Naive B cell (primary cell): ENCODE data around the gene KNCN. TPM values are rescaled to one million over a fixed set of nuclear protein-coding genes. Genes with fewer than 3 reads are reported as not detected.

Source experiments
- ATAC-seq, 2 donors: fragments of 150-1000 bp; cut with Tn5 transposase; 2 replicates each; pipeline ENCODE4 v1.10.0; 2021; ENCODE audit warnings: low read depth in 2 of 2, mild to moderate bottlenecking in 2 of 2, moderate library complexity in 2 of 2
- DNase-seq: peaks from one replicate; pipeline ENCODE4 v3.0.0; 2022
- H3K27ac Mint-ChIP-seq, 6 donors: one replicate each; pipeline ENCODE4 v1.8.0; 2020 to 2022; ENCODE audit warnings: mild to moderate bottlenecking in 6 of 6, mixed read lengths in 6 of 6, moderate library complexity in 5 of 6, inconsistent platforms in 2 of 6
- H3K27me3 Mint-ChIP-seq, 3 donors: one replicate each; pipeline ENCODE4 v1.8.0; 2021 to 2022; ENCODE audit warnings: mixed read lengths in 3 of 3, mild to moderate bottlenecking in 1 of 3
- H3K36me3 Mint-ChIP-seq, 2 donors: one replicate each; pipeline ENCODE4 v1.8.0; 2020 to 2022; ENCODE audit warnings: mixed read lengths in 2 of 2, inconsistent platforms in 1 of 2, mild to moderate bottlenecking in 1 of 2
- H3K4me1 Mint-ChIP-seq, 3 donors: one replicate each; pipeline ENCODE4 v1.8.0; 2020 to 2022; ENCODE audit warnings: mixed read lengths in 3 of 3, inconsistent platforms in 1 of 3, mild to moderate bottlenecking in 1 of 3, moderate library complexity in 1 of 3
- H3K4me3 Mint-ChIP-seq, 8 donors: one replicate each; pipeline ENCODE4 v1.8.0; 2020 to 2022; ENCODE audit warnings: mild to moderate bottlenecking in 8 of 8, mixed read lengths in 8 of 8, moderate library complexity in 8 of 8, inconsistent platforms in 2 of 8
- H3K9me3 Mint-ChIP-seq, 7 donors: one replicate each; pipeline ENCODE4 v1.8.0; 2020 to 2022; ENCODE audit warnings: mixed read lengths in 7 of 7, mild to moderate bottlenecking in 5 of 7, inconsistent platforms in 2 of 7, moderate library complexity in 1 of 7
- polyA plus RNA-seq, 6 donors: library from polyadenylated mRNA; unstranded; fragments of 300-500 nt; fragmentation: Illumina TruSeq; gene quantifications; one replicate each; pipeline ENCODE4 v1.2.3, GENCODE V29; 2021; ENCODE audit warnings: low read depth in 6 of 6

The KNCN gene
- polyA plus RNA-seq, 6 donors from 2014 or later, result not detected

DNA sequence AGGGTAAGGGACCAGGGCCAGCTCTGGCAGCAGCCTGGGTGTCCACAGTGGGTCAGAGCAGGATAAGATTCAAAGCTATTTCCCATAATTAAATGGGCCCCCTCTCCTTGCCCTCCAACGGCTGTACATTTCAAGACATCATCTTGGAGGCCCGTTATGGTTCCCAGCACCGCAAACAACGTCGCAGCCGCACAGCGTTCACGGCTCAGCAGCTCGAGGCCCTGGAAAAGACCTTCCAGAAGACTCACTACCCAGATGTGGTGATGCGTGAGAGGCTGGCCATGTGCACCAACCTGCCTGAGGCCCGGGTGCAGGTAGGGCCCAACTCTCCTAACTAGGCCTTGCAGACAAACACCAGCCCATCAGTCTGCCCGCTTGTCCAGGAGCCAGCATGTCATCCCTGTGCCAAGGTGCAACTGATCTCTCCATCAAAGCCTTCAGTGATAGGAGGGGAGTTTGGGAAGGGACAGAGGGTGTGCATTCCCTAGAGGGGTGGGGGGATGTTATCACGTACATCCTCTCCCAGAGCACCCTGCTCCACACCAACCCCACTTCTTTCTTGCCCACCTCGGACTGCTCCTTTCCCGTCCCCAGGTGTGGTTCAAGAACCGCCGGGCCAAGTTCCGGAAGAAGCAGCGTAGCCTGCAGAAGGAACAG lies 41.0 kb downstream of the KNCN start:
- Mint-ChIP-seq H3K4me3 (no peak overlapping the region), H3K4me1 (no peaks in the 10 kb centered on the region), H3K27me3 (peaks cover 15 to 53% (median 37%) of the 10 kb centered on the region in 3 donors), H3K36me3 (no peaks in the 10 kb centered on the region), H3K27ac (no peak overlapping the region), H3K9me3 (peaks cover 0 to 1% (median 0%) of the 10 kb centered on the region in 7 donors)
- DNase-seq (no peak), ATAC-seq (no peak)

DNA sequence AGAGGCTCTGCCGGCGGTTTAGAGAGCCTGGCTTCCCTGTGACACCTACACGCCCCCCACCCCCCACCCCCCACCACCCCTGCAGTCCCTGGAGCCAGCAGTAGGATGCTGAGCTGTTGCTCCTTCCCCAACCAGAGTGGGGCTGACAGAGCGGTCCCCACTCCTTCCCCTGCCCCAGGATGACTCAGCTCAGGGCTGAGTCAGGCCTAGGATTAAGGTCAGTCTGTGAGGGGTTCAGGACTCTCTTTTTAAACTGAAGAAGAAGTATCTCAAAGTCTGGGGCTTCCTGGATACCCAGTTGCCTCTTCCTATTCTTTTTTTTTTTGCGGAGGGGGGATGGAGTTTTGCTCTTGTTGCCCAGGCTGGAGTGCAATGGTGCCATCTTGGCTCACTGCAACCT lies 42.7 kb downstream of the KNCN start:
- Mint-ChIP-seq H3K4me3 (no peak overlapping the region), H3K4me1 (no peaks in the 10 kb centered on the region), H3K9me3 (peaks cover 0 to 1% (median 0%) of the 10 kb centered on the region in 7 donors), H3K36me3 (no peaks in the 10 kb centered on the region), H3K27me3 (peaks cover 15 to 44% (median 37%) of the 10 kb centered on the region in 3 donors), H3K27ac (peak overlapping the region in 1 of 6 donors; percentile 24)
- no peak for ATAC-seq
- DNase-seq, result no peak

GRCh38 chr1:46506470-46507219 lies 44.8 kb downstream of the KNCN start:
- H3K9me3 Mint-ChIP-seq, result peaks cover 0 to 1% (median 0%) of the 10 kb centered on the region in 7 donors
- no peak overlapping the region for H3K4me3 Mint-ChIP-seq
- no peaks in the 10 kb centered on the region for H3K4me1 Mint-ChIP-seq
- peaks cover 22 to 46% (median 42%) of the 10 kb centered on the region in 3 donors for H3K27me3 Mint-ChIP-seq
- ATAC-seq (no peak), DNase-seq (no peak)
- no peaks in the 10 kb centered on the region for H3K36me3 Mint-ChIP-seq
- H3K27ac Mint-ChIP-seq, result no peak overlapping the region

- no peak for ATAC-seq
- Mint-ChIP-seq H3K27me3 (peaks cover 22 to 67% (median 54%) of the 10 kb centered on the region in 3 donors), H3K36me3 (no peaks in the 10 kb centered on the region), H3K4me1 (no peaks in the 10 kb centered on the region), H3K4me3 (no peak overlapping the region), H3K27ac (no peak overlapping the region), H3K9me3 (peaks cover 0 to 1% (median 0%) of the 10 kb centered on the region in 7 donors)
- no peak for DNase-seq
Measured at GRCh38 chr1:46503421-46503820, 48.0 kb downstream of the KNCN start.

DNA sequence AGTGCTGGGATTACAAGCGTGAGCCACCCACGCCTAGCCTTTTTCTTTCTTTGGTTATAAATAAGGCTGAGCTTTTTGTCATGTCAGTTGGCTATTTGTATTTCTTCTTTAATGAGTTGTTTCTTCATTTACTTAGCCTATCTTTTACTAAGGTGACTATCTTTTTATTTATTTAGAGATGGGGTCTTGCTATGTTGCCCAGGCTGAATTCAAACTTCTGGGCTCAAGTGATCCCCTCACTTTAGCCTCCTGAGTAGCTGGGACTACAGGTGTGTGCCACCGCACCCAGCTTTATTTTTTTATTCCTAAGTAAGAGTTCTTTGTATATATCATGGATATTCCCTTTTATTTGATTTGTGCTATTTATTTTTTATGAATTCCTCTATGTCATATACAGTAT lies 49.9 kb downstream of the KNCN start:
- Mint-ChIP-seq H3K9me3 (peaks cover 0 to 1% (median 0%) of the 10 kb centered on the region in 7 donors), H3K4me1 (no peaks in the 10 kb centered on the region), H3K27me3 (peaks cover 35 to 66% (median 48%) of the 10 kb centered on the region in 3 donors), H3K4me3 (no peak overlapping the region), H3K27ac (no peak overlapping the region), H3K36me3 (no peaks in the 10 kb centered on the region)
- no peak for DNase-seq
- no peak for ATAC-seq

DNA sequence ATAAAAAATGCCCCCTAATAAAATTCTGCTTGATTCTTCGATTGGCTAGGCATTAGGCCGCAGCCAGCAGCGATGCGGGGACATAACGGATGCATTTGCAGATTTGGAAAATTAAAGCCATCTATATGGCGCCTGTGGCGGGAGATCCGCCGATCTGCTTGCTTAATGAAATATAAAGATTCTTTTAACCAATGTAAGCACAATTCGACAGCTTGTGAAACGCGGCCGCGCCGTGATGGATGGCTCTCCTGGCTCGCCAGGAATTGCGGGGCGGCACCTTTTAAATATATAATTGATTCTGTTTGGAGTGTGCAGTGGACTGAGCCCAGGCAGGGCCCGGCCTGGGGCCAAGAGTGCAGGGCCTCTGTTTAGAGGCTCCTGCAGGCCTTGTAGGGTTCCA lies 53.8 kb downstream of the KNCN start:
- H3K36me3 Mint-ChIP-seq, result no peaks in the 10 kb centered on the region
- H3K4me3 Mint-ChIP-seq, result no peak overlapping the region
- no peak for DNase-seq
- no peak overlapping the region for H3K27ac Mint-ChIP-seq
- peaks cover 0 to 8% (median 3%) of the 10 kb centered on the region in 3 donors for H3K4me1 Mint-ChIP-seq
- ATAC-seq, result no peak
- peaks cover 54 to 89% (median 71%) of the 10 kb centered on the region in 3 donors for H3K27me3 Mint-ChIP-seq
- no peaks in the 10 kb centered on the region for H3K9me3 Mint-ChIP-seq

- H3K4me1 Mint-ChIP-seq, result peaks cover 0 to 8% (median 4%) of the 10 kb centered on the region in 3 donors
- DNase-seq, result no peak
- no peaks in the 10 kb centered on the region for H3K36me3 Mint-ChIP-seq
- H3K27me3 Mint-ChIP-seq, result peaks cover 57 to 89% (median 71%) of the 10 kb centered on the region in 3 donors
- H3K9me3 Mint-ChIP-seq, result no peaks in the 10 kb centered on the region
- no peak for ATAC-seq
- no peak overlapping the region for H3K27ac Mint-ChIP-seq
- H3K4me3 Mint-ChIP-seq, result no peak overlapping the region
Measured at GRCh38 chr1:46497020-46497419, 54.4 kb downstream of the KNCN start.

DNA sequence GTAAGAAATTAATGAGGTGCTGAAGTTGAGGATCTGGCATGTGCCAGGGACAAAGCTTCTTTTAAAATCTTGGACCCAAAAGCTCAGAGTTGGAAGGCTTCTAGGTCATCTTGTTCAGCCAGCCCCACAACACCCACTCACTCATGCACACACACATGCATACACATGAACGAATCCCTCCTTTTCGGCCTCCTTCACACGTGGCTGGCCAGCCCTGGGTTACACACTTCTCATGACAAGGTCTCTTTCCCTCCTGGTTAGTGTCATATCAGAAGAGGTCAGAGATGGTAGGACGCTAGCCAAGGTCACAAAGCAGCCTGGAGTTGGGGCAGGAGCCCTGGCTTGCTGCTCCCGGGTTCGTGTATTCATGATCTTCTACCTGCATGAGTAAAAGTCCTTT lies 54.9 kb downstream of the KNCN start:
- peaks cover 0 to 11% (median 4%) of the 10 kb centered on the region in 3 donors for H3K4me1 Mint-ChIP-seq
- H3K27ac Mint-ChIP-seq, result no peak overlapping the region
- no peak overlapping the region for H3K4me3 Mint-ChIP-seq
- H3K27me3 Mint-ChIP-seq, result peaks cover 59 to 90% (median 73%) of the 10 kb centered on the region in 3 donors
- no peak for DNase-seq
- H3K36me3 Mint-ChIP-seq, result no peaks in the 10 kb centered on the region
- H3K9me3 Mint-ChIP-seq, result no peaks in the 10 kb centered on the region
- no peak for ATAC-seq

GRCh38 chr1:46495778-46496177 lies 55.7 kb downstream of the KNCN start:
- no peak overlapping the region for H3K4me3 Mint-ChIP-seq
- ATAC-seq (no peak), DNase-seq (no peak)
- no peaks in the 10 kb centered on the region for H3K9me3 Mint-ChIP-seq
- H3K27ac Mint-ChIP-seq, result no peak overlapping the region
- peaks cover 61 to 90% (median 72%) of the 10 kb centered on the region in 3 donors for H3K27me3 Mint-ChIP-seq
- peaks cover 0 to 13% (median 4%) of the 10 kb centered on the region in 3 donors for H3K4me1 Mint-ChIP-seq
- no peaks in the 10 kb centered on the region for H3K36me3 Mint-ChIP-seq

Other genes starting within 250 kb of the KNCN start
- gene LRRC41, start 248.0 kb downstream of the KNCN start, polyA plus RNA-seq, result 10 to 100 TPM; 35.6 to 52.5 (median 46.0) TPM
- 100 to 1,000 TPM; 280 to 322 (median 304) TPM for gene UQCRH, start 247.9 kb downstream of the KNCN start, polyA plus RNA-seq
- 10 to 100 TPM; 20.4 to 32.2 (median 23.6) TPM for gene NSUN4, start 210.8 kb downstream of the KNCN start, polyA plus RNA-seq
- 1 to 10 TPM in 1 of 6 donors, under 1 TPM in 2, not detected in 3; 0.34 to 1.4 (median 0.61) TPM for gene FAAH, start 157.3 kb downstream of the KNCN start, polyA plus RNA-seq
- gene DMBX1, start 61.8 kb downstream of the KNCN start, polyA plus RNA-seq, result not detected
- 10 to 100 TPM; 14.2 to 23.8 (median 18.6) TPM for gene MKNK1, start 52.6 kb upstream of the KNCN start, polyA plus RNA-seq
- gene MOB3C, start 65.2 kb upstream of the KNCN start, polyA plus RNA-seq, result 10 to 100 TPM in 5 of 6 donors, 1 to 10 TPM in 1; 8.5 to 18.2 (median 13.4) TPM
- 10 to 100 TPM; 45.0 to 87.6 (median 55.8) TPM for gene ATPAF1, start 116.7 kb upstream of the KNCN start, polyA plus RNA-seq
- gene TEX38, start 120.2 kb upstream of the KNCN start, polyA plus RNA-seq, result not detected
- 100 to 1,000 TPM in 3 of 6 donors, 10 to 100 TPM in 3; 70.0 to 114 (median 96.0) TPM for gene EFCAB14, start 167.5 kb upstream of the KNCN start, polyA plus RNA-seq
- not detected for gene CYP4B1, start 247.4 kb upstream of the KNCN start, polyA plus RNA-seq